HFFc6 (cell line): Measurements from ENCODE around the gene CLOCK. TPM values are rescaled to one million over a fixed set of nuclear protein-coding genes. Genes with fewer than 3 reads are reported as not detected.
"Not testable (repeated sequence)": the region's sequence is repeated elsewhere in the genome, so short reads cannot be mapped to it uniquely, and the experiment has no call there.

Experiments used
- DNase-seq: peaks from one replicate; pipeline ENCODE4 v3.0.0-alpha.2; 2018
- H3K27ac Mint-ChIP-seq: 2 replicates; pipeline ENCODE4 v1.8.0; 2020; ENCODE audit warnings: mild to moderate bottlenecking, mixed read lengths
- H3K27me3 Mint-ChIP-seq: 2 replicates; pipeline ENCODE4 v1.8.0; 2021; ENCODE audit warnings: mild to moderate bottlenecking, moderate library complexity, mixed read lengths; ENCODE audit not compliant: insufficient read depth
- H3K36me3 Mint-ChIP-seq: 2 replicates; pipeline ENCODE4 v1.8.0; 2021; ENCODE audit warnings: low read depth, mixed read lengths
- H3K4me1 Mint-ChIP-seq: 2 replicates; pipeline ENCODE4 v1.8.0; 2020; ENCODE audit warnings: low read depth, mixed read lengths
- H3K4me3 Mint-ChIP-seq: 2 replicates; pipeline ENCODE4 v1.8.0; 2020; ENCODE audit warnings: mild to moderate bottlenecking, moderate library complexity, mixed read lengths
- H3K9me3 Mint-ChIP-seq: 2 replicates; pipeline ENCODE4 v1.8.0; 2020; ENCODE audit warnings: mild to moderate bottlenecking, mixed read lengths
- CTCF ChIP-seq: fragments of 200-600 bp; sonication (generic); IDR thresholded peaks from 2 replicates; pipeline ENCODE4 v1.5.0; 2021; ENCODE audit warnings: antibody characterized with exemption, mild to moderate bottlenecking
- total RNA-seq, 6 experiments: library from RNA; stranded (reverse); fragmentation: NEBNext Ultra II Directional; extraction: Animal tissue kit (Norgen Biotek cat#: 25700); gene quantifications; 2 replicates in 1 of 6; 3 replicates in 5 of 6; pipeline ENCODE4 v1.2.3, GENCODE V29; 2021

CLOCK gene
- total RNA-seq, 6 experiments from 2014 or later: 33.8 to 41.6 (median 37.1) TPM

- H3K9me3 Mint-ChIP-seq: no peaks in the 10 kb centered on the region
- no peak overlapping the region for H3K27ac Mint-ChIP-seq
- H3K36me3 Mint-ChIP-seq: no peaks in the 10 kb centered on the region
- H3K4me1 Mint-ChIP-seq: no peaks in the 10 kb centered on the region
- H3K27me3 Mint-ChIP-seq: peaks cover 8% of the 10 kb centered on the region
- TF ChIP-seq CTCF: no peak
- no peak for DNase-seq
- no peak overlapping the region for H3K4me3 Mint-ChIP-seq
Observed at GRCh38 chr4:55560096-55560495, 13.4 kb upstream of the CLOCK start.

GRCh38 chr4:55554453-55555030, 7.8 kb upstream of the CLOCK start:
- Mint-ChIP-seq H3K27ac (no peak overlapping the region), H3K4me3 (no peak overlapping the region; the same call in 1 of the 2 replicates)
- peak; percentile 57 for DNase-seq

GRCh38 chr4:55553441-55554201, 6.9 kb upstream of the CLOCK start:
- no peak for TF ChIP-seq CTCF

More at GRCh38 chr4:55554453-55555030, 7.8 kb upstream of the CLOCK start:
- H3K9me3 Mint-ChIP-seq: no peaks in the 10 kb centered on the region
- H3K36me3 Mint-ChIP-seq: peaks cover 8% of the 10 kb centered on the region; the same call in 1 of the 2 replicates
- TF ChIP-seq CTCF: peak; percentile 84
- H3K4me1 Mint-ChIP-seq: peaks cover 30% of the 10 kb centered on the region
- H3K27me3 Mint-ChIP-seq: no peaks in the 10 kb centered on the region; the same call in 1 of the 2 replicates

GRCh38 chr4:55551964-55552363, 5.3 kb upstream of the CLOCK start:
- H3K4me1 Mint-ChIP-seq: peaks cover 54% of the 10 kb centered on the region
- peaks cover 12% of the 10 kb centered on the region; the same call in 1 of the 2 replicates for H3K36me3 Mint-ChIP-seq
- not testable (repeated sequence) for H3K27me3 Mint-ChIP-seq, H3K9me3 Mint-ChIP-seq, H3K27ac Mint-ChIP-seq, H3K4me3 Mint-ChIP-seq, DNase-seq

More at GRCh38 chr4:55553441-55554201, 6.9 kb upstream of the CLOCK start:
- H3K4me3 Mint-ChIP-seq: peak overlapping the region; percentile 79
- peaks cover 39% of the 10 kb centered on the region for H3K4me1 Mint-ChIP-seq
- no peak for DNase-seq
- no peaks in the 10 kb centered on the region; the same call in 1 of the 2 replicates for H3K27me3 Mint-ChIP-seq
- H3K36me3 Mint-ChIP-seq: peaks cover 12% of the 10 kb centered on the region; the same call in 1 of the 2 replicates
- no peak overlapping the region; the same call in 1 of the 2 replicates for H3K27ac Mint-ChIP-seq
- H3K9me3 Mint-ChIP-seq: no peaks in the 10 kb centered on the region

- Mint-ChIP-seq H3K4me3 (peak overlapping the region; percentile 44), H3K9me3 (no peaks in the 10 kb centered on the region), H3K27ac (peak overlapping the region; percentile 68), H3K27me3 (no peaks in the 10 kb centered on the region; the same call in none of the 2 replicates), H3K36me3 (peaks cover 12% of the 10 kb centered on the region; the same call in 1 of the 2 replicates), H3K4me1 (peaks cover 57% of the 10 kb centered on the region)
- TF ChIP-seq CTCF: no peak
- peak; percentile 90 for DNase-seq
Observed at GRCh38 chr4:55549888-55550287, 3.2 kb upstream of the CLOCK start.

- peak overlapping the region; percentile 95 for H3K27ac Mint-ChIP-seq
- H3K4me1 Mint-ChIP-seq: peaks cover 63% of the 10 kb centered on the region
- H3K9me3 Mint-ChIP-seq: no peaks in the 10 kb centered on the region
- TF ChIP-seq CTCF: no peak
- H3K36me3 Mint-ChIP-seq: peaks cover 15% of the 10 kb centered on the region; the same call in 1 of the 2 replicates
- no peak for DNase-seq
- H3K4me3 Mint-ChIP-seq: peak overlapping the region; percentile 99
- peaks cover 2% of the 10 kb centered on the region for H3K27me3 Mint-ChIP-seq
Observed at GRCh38 chr4:55547918-55548317, 1.2 kb upstream of the CLOCK start.
